HG02763 (cell line): ENCODE results near the gene MYCN.

ENCODE experiments used
- ATAC-seq: cut with Tn5 transposase; IDR thresholded peaks from one replicate; pipeline ENCODE4 v1.9.1; 2021; ENCODE audit warnings: mild to moderate bottlenecking, moderate library complexity; ENCODE audit not compliant: unreplicated experiment

Gene MYCN

DNA sequence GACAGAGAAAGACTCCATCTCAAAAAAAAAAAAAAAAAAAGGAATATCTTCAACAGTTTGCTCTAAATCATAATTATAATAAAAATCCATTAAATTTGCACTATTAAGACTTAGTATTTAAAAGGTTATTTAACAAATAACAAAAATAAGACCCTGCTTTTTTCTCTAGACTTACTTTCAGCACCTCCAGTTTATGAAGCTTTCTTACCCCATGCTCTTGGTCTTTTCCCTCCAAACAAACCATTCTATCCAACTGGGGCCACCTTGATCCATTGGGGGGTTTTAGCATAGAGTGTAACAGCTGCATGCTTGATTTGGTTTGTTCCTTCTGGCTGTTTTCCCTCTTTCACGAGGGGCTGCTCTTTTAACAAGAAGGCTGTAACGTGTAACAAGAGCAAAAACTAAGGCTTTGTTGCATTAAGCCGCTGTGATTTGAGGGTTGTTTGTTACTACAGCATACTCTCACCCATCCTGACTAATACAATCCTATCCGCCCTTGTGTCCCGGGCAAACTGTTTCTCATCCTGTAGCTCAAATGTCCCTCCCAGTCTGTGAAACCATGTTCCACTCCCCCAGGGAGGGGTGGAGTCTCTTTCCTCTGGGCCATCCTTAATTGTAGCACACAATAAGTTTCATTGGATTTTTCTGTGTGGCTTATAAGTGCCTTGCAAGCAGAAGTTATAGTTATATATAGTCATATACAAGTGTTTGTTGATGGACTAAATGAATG lies 9.6 kb upstream of the MYCN start:
- ATAC-seq, result no peak

DNA sequence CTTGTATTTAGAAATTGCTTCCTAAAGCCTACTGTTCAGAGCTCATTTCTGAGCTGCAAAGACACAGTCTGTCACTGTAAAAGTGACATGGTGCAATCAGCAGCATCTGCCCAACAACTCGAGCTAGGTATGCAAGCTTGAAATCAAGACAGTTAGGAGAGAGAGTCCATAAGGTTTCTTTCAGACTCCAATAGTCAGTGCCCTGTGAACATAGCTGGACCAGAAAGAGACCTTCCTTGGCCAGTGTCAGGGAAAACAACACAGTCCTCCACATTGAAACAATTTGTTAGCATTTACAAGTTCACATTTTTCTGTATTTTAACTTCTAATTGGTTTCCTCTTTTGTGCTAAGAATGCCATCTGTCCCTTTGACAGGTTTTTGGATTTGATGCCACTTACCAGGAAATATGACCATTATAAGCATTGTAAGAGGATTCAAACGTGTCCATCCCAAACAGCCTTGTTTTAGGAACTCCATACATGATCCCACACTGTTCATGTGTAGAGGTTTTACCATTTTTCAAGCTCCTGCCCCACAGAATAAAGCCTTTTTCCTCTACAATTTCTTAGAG lies 8.9 kb upstream of the MYCN start:
- no peak for ATAC-seq

- no peak for ATAC-seq
Observed at GRCh38 chr2:15931950-15932349, 8.4 kb upstream of the MYCN start.

GRCh38 chr2:15932394-15933183 lies 7.8 kb upstream of the MYCN start:
- no peak for ATAC-seq

GRCh38 chr2:15933184-15933845 lies 7.0 kb upstream of the MYCN start:
- no peak for ATAC-seq

- no peak for ATAC-seq
Observed at GRCh38 chr2:15934291-15934945, 5.9 kb upstream of the MYCN start.

DNA sequence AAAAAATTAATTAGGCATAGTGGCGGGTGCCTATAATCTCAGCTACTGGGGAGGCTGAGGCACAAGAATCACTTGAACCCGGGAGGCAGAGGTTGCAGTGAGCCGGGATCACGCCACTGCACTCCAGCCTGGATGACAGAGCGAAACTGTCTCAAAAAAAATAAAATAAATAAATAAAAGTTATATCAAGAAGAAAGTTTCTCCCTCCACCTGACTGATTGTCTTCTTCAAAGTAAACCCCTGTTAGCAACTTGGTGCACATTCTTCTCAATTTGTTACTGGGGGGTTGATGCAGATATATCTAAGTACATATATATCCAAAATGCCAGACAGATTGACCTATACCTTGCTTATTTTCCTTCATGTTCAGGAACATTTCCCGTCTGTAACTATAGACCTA lies 5.2 kb upstream of the MYCN start:
- ATAC-seq, result no peak

DNA sequence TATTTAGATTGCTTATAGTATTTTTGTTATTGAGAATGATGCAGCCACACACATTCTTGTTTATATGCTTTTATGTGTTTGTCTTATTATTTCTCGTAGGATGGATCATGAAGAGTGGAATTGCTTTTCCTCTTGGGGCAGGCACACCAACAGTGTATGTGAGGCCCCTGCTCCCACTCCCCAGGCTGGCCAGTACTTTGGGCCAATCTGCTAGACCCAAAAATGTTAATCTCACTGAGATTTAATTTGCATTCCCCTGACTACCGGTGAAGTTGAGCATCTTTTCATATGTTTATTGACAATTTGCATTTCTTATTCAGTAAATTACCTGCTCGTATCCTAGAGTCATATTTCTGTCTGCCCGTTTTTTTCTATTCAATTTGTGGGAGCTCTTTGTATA lies 4.7 kb upstream of the MYCN start:
- no peak for ATAC-seq

- ATAC-seq, result no peak
Observed at GRCh38 chr2:15936277-15937104, 3.9 kb upstream of the MYCN start.

GRCh38 chr2:15937105-15937881 lies 3.1 kb upstream of the MYCN start:
- no peak for ATAC-seq

DNA sequence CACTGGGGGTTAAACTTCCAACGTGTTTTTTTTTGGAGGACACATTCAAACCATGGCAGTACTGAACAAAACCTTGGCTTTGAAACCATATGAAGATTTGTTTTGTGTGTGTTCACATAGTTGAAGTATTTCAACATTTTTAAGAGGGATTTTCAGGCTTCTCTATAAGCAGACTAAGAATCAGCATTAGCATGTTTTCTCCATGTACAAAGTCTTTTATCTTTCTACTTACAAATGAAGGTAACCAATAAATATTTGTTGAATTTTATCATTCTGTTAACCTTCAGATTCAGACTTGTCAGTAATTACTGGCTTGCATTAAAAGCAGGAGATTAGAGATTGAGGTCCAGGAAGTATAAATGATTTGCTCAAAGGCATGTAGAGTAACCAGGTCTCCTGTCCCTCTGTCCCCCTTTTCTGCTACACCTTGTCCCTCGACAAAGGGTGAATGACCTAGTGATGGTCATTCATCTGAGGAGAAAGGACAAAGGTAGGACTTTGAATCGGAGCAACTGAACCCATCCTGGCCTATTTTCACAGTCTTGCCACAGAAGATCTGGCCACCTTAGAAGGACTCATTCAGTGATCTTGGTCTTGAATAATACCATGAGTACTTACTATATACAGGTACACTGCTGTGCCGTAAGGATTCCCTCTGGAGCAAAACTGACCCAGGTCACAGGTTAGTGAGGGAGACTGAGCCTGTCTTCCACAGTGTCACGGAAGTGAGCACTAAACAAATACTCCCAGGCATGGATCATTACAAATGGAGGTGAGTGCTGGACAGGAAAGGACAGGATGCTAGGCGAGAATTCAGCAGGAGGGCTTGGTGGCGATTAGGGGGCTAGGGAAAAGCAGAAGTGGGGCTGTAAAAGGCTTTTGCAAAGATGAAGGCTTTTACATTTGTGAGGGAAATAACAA lies 2.2 kb upstream of the MYCN start:
- no peak for ATAC-seq

- no peak for ATAC-seq
Observed at GRCh38 chr2:15938803-15939555, 1.4 kb upstream of the MYCN start.

GRCh38 chr2:15939556-15939853 lies 845 bp upstream of the MYCN start:
- ATAC-seq, result no peak

GRCh38 chr2:15940661-15941480 lies 521 bp downstream of the MYCN start:
- ATAC-seq, result no peak

- ATAC-seq, result no peak
Observed at GRCh38 chr2:15941481-15941850, 1.1 kb downstream of the MYCN start.

- ATAC-seq, result no peak
Observed at GRCh38 chr2:15941871-15942710, 1.7 kb downstream of the MYCN start.
